Prostate gland (tissue), 2 donors: ENCODE results near the gene ZC3H15. TPM values are rescaled to one million over a fixed set of nuclear protein-coding genes. Genes with fewer than 3 reads are reported as not detected.
"Not testable (repeated sequence)": the region's sequence is repeated elsewhere in the genome, so short reads cannot be mapped to it uniquely, and the experiment has no call there.

Source experiments
- DNase-seq: peaks from one replicate; pipeline ENCODE4 v3.0.0-alpha.2; 2019; ENCODE audit warnings: low spot score
- H3K27ac ChIP-seq, 2 donors: fragments of 200-600 bp; sonication (generic); 2 replicates each; pipeline ENCODE4 v1.5.1; 2017 to 2019
- H3K27me3 ChIP-seq: fragments of 200-600 bp; sonication (generic); replicated peaks from 2 replicates; pipeline ENCODE4 v1.5.1; 2019; ENCODE audit not compliant: insufficient read depth
- H3K36me3 ChIP-seq, 2 donors: fragments of 200-600 bp; sonication (generic); 1 replicate in 1 of 2; 2 replicates in 1 of 2; pipeline versions ENCODE4 v1.5.1 to v1.8.1; 2017 to 2019
- H3K4me1 ChIP-seq: fragments of 200-600 bp; sonication (generic); replicated peaks from 2 replicates; pipeline ENCODE4 v1.5.1; 2019
- H3K4me3 ChIP-seq, 2 donors: fragments of 200-600 bp; sonication (generic); 2 replicates each; pipeline ENCODE4 v1.5.1; 2017 to 2019
- H3K9me3 ChIP-seq: fragments of 200-600 bp; sonication (generic); 2 replicates; pipeline ENCODE4 v1.5.1; 2017
- POLR2A ChIP-seq: fragments of 450-650 bp; IDR thresholded peaks from one replicate; pipeline ENCODE4 v1.6.1; 2016; ENCODE audit warnings: antibody characterized with exemption, mild to moderate bottlenecking
- POLR2AphosphoS5 ChIP-seq: sonication (generic); formaldehyde crosslinking; IDR thresholded peaks from one replicate; pipeline ENCODE4 v1.6.1; 2017; ENCODE audit warnings: antibody characterized with exemption
- WGBS: methylation state at CpG from one replicate; pipeline ENCODE4 v1.1.5; 2018; 5-methylcytosine and 5-hydroxymethylcytosine counted together
- intact Hi-C: fragments of 100-400 bp; cut with DNase I; formaldehyde crosslinking; loops from one replicate; pipeline ENCODE4 v1.14.2; 2022
- total RNA-seq, 2 donors: library from RNA; depleted of rRNA; stranded (reverse); fragments of >200 nt; gene quantifications; one replicate each; pipeline ENCODE4 v1.1.0, GENCODE V29; 2016
- TF ChIP-seq, protein P1 (sequence below), 4 experiments: fragments of 200-600 bp in 2 of 4; fragments of 450-650 bp in 2 of 4; sonication (generic) in 2 of 4; IDR thresholded peaks; 1 replicate in 3 of 4; 2 replicates in 1 of 4; pipeline ENCODE4 v1.5.1; 2016 to 2019; ENCODE audit warnings: antibody characterized with exemption in 4 of 4, mild to moderate bottlenecking in 2 of 4, moderate library complexity in 2 of 4

ZC3H15 gene
- total RNA-seq, result 10 to 100 TPM; 44.6 to 45.3 TPM

DNA sequence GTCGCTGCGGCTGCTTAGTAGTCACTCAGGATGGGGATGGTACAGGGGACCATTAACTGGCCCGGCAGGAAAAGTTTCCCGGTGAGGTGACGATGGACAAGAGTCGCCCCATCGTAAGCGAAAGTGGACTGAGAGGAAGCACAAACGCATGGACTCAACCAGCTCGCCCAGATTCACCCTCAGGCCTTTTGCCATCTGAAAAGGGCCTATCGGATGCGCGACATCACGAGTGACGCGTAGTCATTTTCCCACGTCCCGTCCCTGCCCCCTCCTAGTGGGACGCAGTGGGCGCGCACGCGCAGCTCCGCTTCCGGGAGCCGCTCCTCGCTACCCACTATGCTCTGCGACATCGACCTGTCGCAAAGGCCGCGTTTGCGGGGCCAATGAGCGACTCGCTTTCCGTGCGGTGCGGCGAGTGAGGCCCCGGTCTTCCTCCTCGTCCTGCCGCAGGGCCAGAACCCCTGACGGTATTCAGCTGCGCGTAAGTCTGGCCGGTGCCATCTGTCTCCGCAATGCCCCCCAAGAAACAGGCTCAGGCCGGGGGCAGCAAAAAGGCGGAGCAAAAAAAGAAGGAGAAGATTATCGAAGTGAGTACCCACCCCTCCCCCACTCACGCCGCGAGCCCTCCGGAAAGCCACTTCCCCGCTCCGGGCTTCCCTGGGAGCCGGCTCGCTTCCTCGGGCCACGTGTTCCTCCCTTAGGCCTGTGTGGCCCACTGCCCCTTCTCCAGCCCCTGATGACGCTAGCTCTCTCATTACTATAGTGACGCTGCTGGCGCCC is at the start of gene ZC3H15:
Gene ZC3H15, plus strand, starts transcription at position 390 of the 780 bp plus-strand sequence. Its CDS starts 123 bp downstream, at position 513.
- no peaks in the 10 kb centered on the region for H3K4me1 ChIP-seq
- no peaks in the 10 kb centered on the region for H3K9me3 ChIP-seq
- H3K27me3 ChIP-seq, result no peaks in the 10 kb centered on the region
- H3K27ac ChIP-seq, result peak within 1 kb of the TSS; percentile 91 to 95
- under 1% methylated on average over 56 of the region's 63 CpGs for WGBS
- DNase-seq, result peak; percentile 95
- TF ChIP-seq, protein P1, sequence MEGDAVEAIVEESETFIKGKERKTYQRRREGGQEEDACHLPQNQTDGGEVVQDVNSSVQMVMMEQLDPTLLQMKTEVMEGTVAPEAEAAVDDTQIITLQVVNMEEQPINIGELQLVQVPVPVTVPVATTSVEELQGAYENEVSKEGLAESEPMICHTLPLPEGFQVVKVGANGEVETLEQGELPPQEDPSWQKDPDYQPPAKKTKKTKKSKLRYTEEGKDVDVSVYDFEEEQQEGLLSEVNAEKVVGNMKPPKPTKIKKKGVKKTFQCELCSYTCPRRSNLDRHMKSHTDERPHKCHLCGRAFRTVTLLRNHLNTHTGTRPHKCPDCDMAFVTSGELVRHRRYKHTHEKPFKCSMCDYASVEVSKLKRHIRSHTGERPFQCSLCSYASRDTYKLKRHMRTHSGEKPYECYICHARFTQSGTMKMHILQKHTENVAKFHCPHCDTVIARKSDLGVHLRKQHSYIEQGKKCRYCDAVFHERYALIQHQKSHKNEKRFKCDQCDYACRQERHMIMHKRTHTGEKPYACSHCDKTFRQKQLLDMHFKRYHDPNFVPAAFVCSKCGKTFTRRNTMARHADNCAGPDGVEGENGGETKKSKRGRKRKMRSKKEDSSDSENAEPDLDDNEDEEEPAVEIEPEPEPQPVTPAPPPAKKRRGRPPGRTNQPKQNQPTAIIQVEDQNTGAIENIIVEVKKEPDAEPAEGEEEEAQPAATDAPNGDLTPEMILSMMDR (IDR thresholded peaks at IDR 0.05), result peak in 2 of 4 experiments; percentile 22 to 35
- peak; percentile 97 for TF ChIP-seq POLR2AphosphoS5
- TF ChIP-seq POLR2A, result peak; percentile 87
- no peaks in the 10 kb centered on the region for H3K36me3 ChIP-seq
- intact Hi-C loops, result loop anchor here (5.0 kb wide), 1 partner anchor 106 kb away; the partner anchor contains the start of gene ITGAV
- peak within 1 kb of the TSS; percentile 84 to 91 for H3K4me3 ChIP-seq

DNA sequence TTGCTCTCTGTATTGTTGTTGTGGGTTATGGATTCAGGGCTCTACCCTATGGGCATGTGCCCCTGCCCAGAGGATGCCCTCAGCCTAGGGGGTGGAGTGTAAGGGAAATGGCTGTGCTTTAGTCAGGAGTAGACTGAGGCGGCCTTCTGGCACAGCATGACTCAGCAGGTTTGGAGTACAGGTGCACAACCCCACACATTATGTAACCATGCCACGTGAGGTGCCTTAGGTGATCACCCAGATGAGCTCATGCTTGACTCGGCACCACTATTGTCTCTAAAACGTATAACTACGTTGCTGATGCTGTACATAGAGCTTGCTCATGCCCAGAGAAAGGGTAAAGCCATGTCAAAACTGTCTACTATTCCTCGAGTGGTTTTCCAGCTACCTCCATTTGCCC is 48.3 kb upstream of the ZC3H15 start:
- Histone ChIP-seq H3K36me3 (no peaks in the 10 kb centered on the region), H3K4me1 (no peaks in the 10 kb centered on the region), H3K27me3 (no peaks in the 10 kb centered on the region), H3K4me3 (no peak overlapping the region), H3K27ac (no peak overlapping the region), H3K9me3 (no peaks in the 10 kb centered on the region)
- no peak for DNase-seq
- TF ChIP-seq, protein P1 (IDR thresholded peaks at IDR 0.05), result no peak
- no peak for TF ChIP-seq POLR2A
- no peak for TF ChIP-seq POLR2AphosphoS5
- intact Hi-C loops, result no loop called here
- over 99% methylated on average over 6 of the region's 6 CpGs for WGBS

DNA sequence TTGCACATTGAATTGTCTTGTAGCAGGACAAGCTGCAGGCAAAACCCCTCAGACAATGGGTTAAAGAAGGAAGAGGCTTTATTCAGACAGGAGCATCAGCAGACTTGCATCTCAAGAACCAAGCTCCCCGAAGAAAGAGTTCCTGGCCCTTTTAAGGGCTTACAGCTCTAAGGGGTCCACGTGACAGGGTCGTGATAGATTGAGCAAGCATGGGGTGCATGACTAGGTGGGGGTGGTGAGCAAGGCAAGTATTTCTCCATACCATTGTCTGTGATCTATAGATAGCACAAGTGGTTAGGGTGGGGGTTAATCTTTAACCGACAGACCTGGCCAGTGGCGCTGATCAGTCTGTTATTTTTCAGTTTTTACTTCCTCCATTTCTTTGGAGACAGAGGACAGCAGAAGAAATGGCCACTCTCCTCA is 46.4 kb upstream of the ZC3H15 start:
- WGBS, result 91% methylated on average over 5 of the region's 5 CpGs
- DNase-seq, H3K4me3 ChIP-seq, H3K9me3 ChIP-seq, H3K36me3 ChIP-seq, H3K4me1 ChIP-seq, intact Hi-C loops, H3K27me3 ChIP-seq, H3K27ac ChIP-seq: not testable (repeated sequence)

DNA sequence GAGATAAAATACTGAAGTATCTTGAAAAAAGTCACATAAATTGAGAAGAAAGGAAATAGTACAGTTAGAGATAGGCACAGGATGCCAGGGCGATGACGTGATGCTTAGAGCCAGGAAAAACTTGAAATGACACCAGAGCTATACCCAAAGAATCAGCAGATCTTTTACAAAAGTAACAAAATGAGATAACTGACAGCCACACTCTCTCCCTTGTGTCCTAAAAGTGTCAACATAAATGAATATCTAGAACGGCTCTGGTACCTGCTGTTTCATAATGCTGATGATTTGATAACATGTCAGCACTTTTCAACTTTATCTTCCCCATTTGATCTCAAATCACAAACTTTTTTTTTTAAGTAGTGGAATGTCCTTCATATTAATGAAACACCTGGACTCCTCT is 45.6 kb upstream of the ZC3H15 start:
- Histone ChIP-seq H3K4me1 (no peaks in the 10 kb centered on the region), H3K27ac (no peak overlapping the region), H3K27me3 (no peaks in the 10 kb centered on the region), H3K4me3 (no peak overlapping the region), H3K9me3 (no peaks in the 10 kb centered on the region), H3K36me3 (no peaks in the 10 kb centered on the region)
- intact Hi-C loops, result no loop called here
- WGBS, result 44% methylated on average over 3 of the region's 3 CpGs
- TF ChIP-seq, protein P1 (IDR thresholded peaks at IDR 0.05), result no peak
- no peak for TF ChIP-seq POLR2AphosphoS5
- no peak for TF ChIP-seq POLR2A
- no peak for DNase-seq

DNA sequence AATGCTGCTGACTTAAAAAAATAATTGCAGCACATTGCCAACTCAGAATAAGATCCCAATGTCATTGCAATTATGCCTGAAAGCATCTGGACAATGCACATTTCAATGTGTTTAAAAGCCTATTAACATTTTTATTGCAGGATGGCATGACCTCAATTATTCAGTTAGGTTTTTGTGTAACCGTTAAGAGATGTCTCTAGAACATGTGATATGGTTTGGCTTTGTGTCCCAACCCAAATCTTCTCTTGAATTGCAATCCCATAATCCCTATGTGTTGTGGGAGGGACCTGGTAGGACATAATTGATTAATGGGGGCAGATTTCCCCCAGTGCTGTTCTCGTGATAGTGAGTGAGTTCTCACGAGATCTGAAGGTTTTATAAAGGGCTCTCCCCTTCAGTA is 43.2 kb upstream of the ZC3H15 start:
- 67% methylated on average over 3 of the region's 3 CpGs for whole genome bisulfite sequencing
- DNase-seq, result no peak
- no peak overlapping the region for H3K4me3 ChIP-seq
- no peaks in the 10 kb centered on the region for H3K4me1 ChIP-seq
- H3K27ac ChIP-seq, result no peak overlapping the region
- no peaks in the 10 kb centered on the region for H3K27me3 ChIP-seq
- no peak for TF ChIP-seq POLR2AphosphoS5
- TF ChIP-seq, protein P1 (IDR thresholded peaks at IDR 0.05), result no peak
- no peak for TF ChIP-seq POLR2A
- intact Hi-C loops, result no loop called here
- no peaks in the 10 kb centered on the region for H3K9me3 ChIP-seq
- H3K36me3 ChIP-seq, result no peaks in the 10 kb centered on the region
